ENCODE measurements around the gene WDTC1. TPM values are rescaled to one million over a fixed set of nuclear protein-coding genes. Genes with fewer than 3 reads are reported as not detected.

Gene WDTC1
- total RNA-seq, 4 donors from 2014 or later = 14.9 to 31.5 (median 26.8) TPM

DNA sequence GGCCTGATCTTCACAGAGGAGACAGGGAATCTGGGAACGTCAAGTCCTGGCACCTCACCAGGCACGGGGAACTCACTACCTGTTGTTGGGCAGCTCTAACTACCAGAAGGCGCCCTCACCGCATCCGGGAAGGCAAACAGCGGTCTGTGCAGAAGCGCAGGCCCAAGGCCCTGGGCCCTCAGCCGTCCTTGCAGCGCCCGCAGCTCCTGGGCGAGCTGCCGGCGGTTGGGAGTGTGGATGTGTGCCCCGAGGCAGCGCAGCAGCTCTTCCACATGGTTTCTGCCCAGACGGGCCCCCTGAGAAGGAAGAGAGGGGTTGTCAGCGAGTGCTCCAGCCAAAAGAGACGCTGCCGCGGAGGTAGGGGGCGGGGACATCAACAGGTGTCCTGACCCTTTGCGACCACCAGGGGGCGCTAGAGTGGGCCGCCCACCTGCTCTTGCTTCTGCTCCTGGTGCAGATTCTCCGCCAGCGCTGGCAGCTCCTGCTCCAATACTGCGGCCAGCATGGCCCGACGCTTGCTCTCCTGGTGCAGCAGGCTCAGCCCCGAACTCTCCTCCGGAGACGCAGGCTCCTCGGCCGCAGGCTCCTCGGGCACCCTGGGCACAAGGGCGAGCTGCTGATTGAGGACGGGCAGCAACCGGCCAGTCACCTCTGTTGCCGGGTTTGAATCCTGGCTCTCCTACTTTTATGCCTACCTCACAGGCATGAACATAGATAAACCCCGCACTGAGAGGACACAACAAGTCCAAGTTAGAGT, 123.0 kb downstream of the WDTC1 start:
- peak; percentile 43 for DNase-seq
- H3K27me3 ChIP-seq = no peaks in the 10 kb centered on the region
- TF ChIP-seq CTCF (IDR thresholded peaks at IDR 0.05) (peak; percentile 96 to 98 (median 98)), POLR2A (IDR thresholded peaks at IDR 0.05) (no peak)
- peaks cover 65 to 100% (median 66%) of the 10 kb centered on the region in 3 donors for H3K36me3 ChIP-seq
- peak overlapping the region in 3 of 4 donors; percentile 11 to 49 (median 29) for H3K4me3 ChIP-seq
- H3K4me1 ChIP-seq = peaks cover 15 to 54% (median 19%) of the 10 kb centered on the region in 3 donors
- intact Hi-C loops (cut with DNase I) = loop anchor here (5.0 kb wide), 1 partner anchor 35 kb away; the partner anchor contains the start of gene GPR3
- no peaks in the 10 kb centered on the region for H3K9me3 ChIP-seq
- 30% methylated on average over 2 of the region's 40 CpGs; no CpG with 5 or more reads in 1 of the 2 donors for WGBS, 2 donors
- peak overlapping the region; percentile 64 to 81 (median 70) for H3K27ac ChIP-seq

Small RNAs within 50 kb of the gene (small RNA-seq; reads per million reads assigned to genes)
- 0 reads per million in 4 donors for gene RF00019
- 0 reads per million in 4 donors for gene RNU6-48P
- 0 reads per million in 4 donors for gene SNRPEP7

Other genes with a start within 250 kb of the WDTC1 start
- 100 to 1,000 TPM in 1 of 4 donors, 10 to 100 TPM in 3; 26.9 to 208 (median 64.5) TPM for gene TRNP1, start 240.9 kb upstream of the WDTC1 start, total RNA-seq
- gene TENT5B, start 221.8 kb upstream of the WDTC1 start, total RNA-seq = 100 to 1,000 TPM in 3 of 4 donors, 10 to 100 TPM in 1; 76.9 to 263 (median 112) TPM
- gene SLC9A1, start 79.5 kb upstream of the WDTC1 start, total RNA-seq = 10 to 100 TPM; 11.4 to 18.8 (median 16.6) TPM
- gene TMEM222, start 87.5 kb downstream of the WDTC1 start, total RNA-seq = 10 to 100 TPM; 20.0 to 33.0 (median 27.1) TPM
- gene SYTL1, start 107.4 kb downstream of the WDTC1 start, total RNA-seq = 100 to 1,000 TPM in 3 of 4 donors, 10 to 100 TPM in 1; 74.7 to 182 (median 125) TPM
- 100 to 1,000 TPM in 1 of 4 donors, 10 to 100 TPM in 3; 72.3 to 121 (median 76.9) TPM for gene MAP3K6, start 132.3 kb downstream of the WDTC1 start, total RNA-seq
- 1 to 10 TPM; 3.0 to 4.7 (median 4.3) TPM for gene FCN3, start 140.2 kb downstream of the WDTC1 start, total RNA-seq
- 10 to 100 TPM in 1 of 4 donors, 1 to 10 TPM in 3; 4.8 to 15.4 (median 6.5) TPM for gene CD164L2, start 148.7 kb downstream of the WDTC1 start, total RNA-seq
- gene GPR3, start 158.0 kb downstream of the WDTC1 start, total RNA-seq = under 1 TPM in 1 of 4 donors, not detected in 3; 0.38 TPM